ENCODE data around the gene CAMKMT. TPM values are rescaled to one million over a fixed set of nuclear protein-coding genes. Genes with fewer than 3 reads are reported as not detected.

CAMKMT gene
- total RNA-seq, 1 experiment from 2014 or later, result 2.7 TPM

DNA sequence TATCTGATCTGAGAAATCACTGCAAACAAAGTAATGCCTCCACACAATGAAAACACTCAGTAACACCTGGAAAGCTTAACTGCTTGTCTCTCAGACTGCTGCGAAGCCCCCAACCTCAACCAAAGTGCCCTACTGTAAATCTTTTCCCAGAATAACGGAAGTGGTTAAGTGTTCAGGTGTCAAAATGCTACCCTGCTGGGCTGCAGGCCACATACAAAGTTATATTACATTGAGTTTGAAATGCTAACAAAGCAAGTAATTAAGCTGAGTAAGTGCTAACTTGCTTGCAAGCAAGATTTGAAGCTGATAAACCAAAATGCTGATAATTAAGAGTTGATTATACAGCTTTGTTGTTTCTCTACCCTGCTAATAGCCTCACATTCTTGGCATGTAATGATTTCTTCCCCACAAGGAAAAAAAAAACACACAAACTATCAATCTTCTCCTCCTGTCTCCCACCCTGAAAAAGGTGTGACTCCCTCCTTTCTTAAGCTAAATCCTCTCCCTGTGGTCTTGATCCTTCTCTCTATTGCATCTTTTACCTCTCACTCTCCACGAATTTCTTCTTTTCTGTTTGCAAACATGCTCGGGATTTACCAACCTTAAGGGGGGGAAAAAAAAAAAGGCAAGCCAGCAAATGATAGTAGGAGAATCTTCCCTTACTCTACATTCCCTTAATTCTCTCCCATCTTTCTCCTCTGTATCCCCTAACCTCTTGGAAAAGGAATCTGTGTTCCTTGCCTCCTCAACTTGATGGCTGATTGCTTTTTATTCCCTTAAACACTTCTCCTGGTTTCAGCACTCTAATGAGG lies 312.9 kb downstream of the CAMKMT start:
- intact Hi-C loops (cut with micrococcal nuclease), result no loop called here
- Histone ChIP-seq H3K36me3 (ENCODE audit: low read depth, low read length) (no peaks in the 10 kb centered on the region), H3K9me2 (replicated peaks; ENCODE audit: low read length) (no peaks in the 10 kb centered on the region), H3K9ac (ENCODE audit: low read length) (no peak overlapping the region), H4K20me1 (ENCODE audit: low read length) (no peaks in the 10 kb centered on the region), H3K9me3 (ENCODE audit: low read length) (no peaks in the 10 kb centered on the region), H3K79me2 (ENCODE audit: low read length) (no peaks in the 10 kb centered on the region), H2AFZ (ENCODE audit: low read length) (no peak overlapping the region), H3K4me2 (ENCODE audit: low read length) (no peak overlapping the region), H3K4me1 (ENCODE audit: insufficient read depth, low read length) (no peaks in the 10 kb centered on the region), H3F3A (ENCODE audit: low read length, unreplicated experiment) (no peaks in the 10 kb centered on the region), H3K27me3 (ENCODE audit: low read length) (no peaks in the 10 kb centered on the region), H3K4me3 (ENCODE audit: low read length) (no peak overlapping the region), H3K27ac (ENCODE audit: low read length) (no peak overlapping the region)
- TF ChIP-seq, protein P1, sequence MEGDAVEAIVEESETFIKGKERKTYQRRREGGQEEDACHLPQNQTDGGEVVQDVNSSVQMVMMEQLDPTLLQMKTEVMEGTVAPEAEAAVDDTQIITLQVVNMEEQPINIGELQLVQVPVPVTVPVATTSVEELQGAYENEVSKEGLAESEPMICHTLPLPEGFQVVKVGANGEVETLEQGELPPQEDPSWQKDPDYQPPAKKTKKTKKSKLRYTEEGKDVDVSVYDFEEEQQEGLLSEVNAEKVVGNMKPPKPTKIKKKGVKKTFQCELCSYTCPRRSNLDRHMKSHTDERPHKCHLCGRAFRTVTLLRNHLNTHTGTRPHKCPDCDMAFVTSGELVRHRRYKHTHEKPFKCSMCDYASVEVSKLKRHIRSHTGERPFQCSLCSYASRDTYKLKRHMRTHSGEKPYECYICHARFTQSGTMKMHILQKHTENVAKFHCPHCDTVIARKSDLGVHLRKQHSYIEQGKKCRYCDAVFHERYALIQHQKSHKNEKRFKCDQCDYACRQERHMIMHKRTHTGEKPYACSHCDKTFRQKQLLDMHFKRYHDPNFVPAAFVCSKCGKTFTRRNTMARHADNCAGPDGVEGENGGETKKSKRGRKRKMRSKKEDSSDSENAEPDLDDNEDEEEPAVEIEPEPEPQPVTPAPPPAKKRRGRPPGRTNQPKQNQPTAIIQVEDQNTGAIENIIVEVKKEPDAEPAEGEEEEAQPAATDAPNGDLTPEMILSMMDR (conservative IDR thresholded peaks at IDR 0.05; ENCODE audit: low read depth, low read length), result no peak
- no peak for TF ChIP-seq EZH2phosphoT487 (IDR thresholded peaks at IDR 0.05; ENCODE audit: borderline replicate concordance, low read length)
- TF ChIP-seq EZH2 (IDR thresholded peaks at IDR 0.05; ENCODE audit: low read length, unreplicated experiment), result no peak
- CTCF ChIA-PET, result no interaction called here
- ATAC-seq (no peak), DNase-seq (no peak)
- POLR2A ChIA-PET (ENCODE audit: unreplicated experiment), result no interaction called here
- BruUV-seq (replicated peaks), result no TSS peak

DNA sequence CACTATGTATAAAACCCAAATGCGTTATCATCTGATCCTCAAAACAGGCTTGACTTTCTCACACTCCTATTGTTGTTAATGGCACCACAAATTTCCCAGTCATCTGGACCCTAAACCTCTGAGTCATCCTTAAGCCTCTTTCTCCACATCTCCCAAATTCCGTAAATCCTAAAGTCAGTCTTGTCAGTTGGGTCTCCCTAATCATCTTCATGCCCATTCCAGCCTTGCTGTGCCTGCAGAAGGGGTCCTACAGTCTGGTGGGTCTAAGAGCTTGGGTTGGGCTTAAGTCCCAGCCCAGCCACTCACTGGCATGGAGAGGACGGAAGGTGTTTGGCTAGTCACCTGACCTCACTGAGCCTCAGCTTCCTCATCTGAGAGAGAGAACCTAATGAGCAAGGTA lies 314.6 kb downstream of the CAMKMT start:
- ChIA-PET POLR2A (ENCODE audit: unreplicated experiment) (no interaction called here), CTCF (no interaction called here)
- no peak for DNase-seq
- Histone ChIP-seq H3K4me3 (ENCODE audit: low read length) (no peak overlapping the region), H3K27ac (ENCODE audit: low read length) (no peak overlapping the region), H3K9me2 (replicated peaks; ENCODE audit: low read length) (no peaks in the 10 kb centered on the region), H3K4me2 (ENCODE audit: low read length) (no peak overlapping the region), H3K36me3 (ENCODE audit: low read depth, low read length) (no peaks in the 10 kb centered on the region), H3K27me3 (ENCODE audit: low read length) (no peaks in the 10 kb centered on the region), H3K9me3 (ENCODE audit: low read length) (no peaks in the 10 kb centered on the region), H3K4me1 (ENCODE audit: insufficient read depth, low read length) (no peaks in the 10 kb centered on the region), H3F3A (ENCODE audit: low read length, unreplicated experiment) (no peaks in the 10 kb centered on the region), H3K79me2 (ENCODE audit: low read length) (no peaks in the 10 kb centered on the region), H3K9ac (ENCODE audit: low read length) (no peak overlapping the region), H2AFZ (ENCODE audit: low read length) (no peak overlapping the region), H4K20me1 (ENCODE audit: low read length) (no peaks in the 10 kb centered on the region)
- BruUV-seq (replicated peaks), result no TSS peak
- intact Hi-C loops (cut with micrococcal nuclease), result no loop called here
- TF ChIP-seq EZH2phosphoT487 (IDR thresholded peaks at IDR 0.05; ENCODE audit: borderline replicate concordance, low read length), result no peak
- TF ChIP-seq, protein P1 (conservative IDR thresholded peaks at IDR 0.05; ENCODE audit: low read depth, low read length), result no peak
- no peak for TF ChIP-seq EZH2 (IDR thresholded peaks at IDR 0.05; ENCODE audit: low read length, unreplicated experiment)
- ATAC-seq, result no peak

DNA sequence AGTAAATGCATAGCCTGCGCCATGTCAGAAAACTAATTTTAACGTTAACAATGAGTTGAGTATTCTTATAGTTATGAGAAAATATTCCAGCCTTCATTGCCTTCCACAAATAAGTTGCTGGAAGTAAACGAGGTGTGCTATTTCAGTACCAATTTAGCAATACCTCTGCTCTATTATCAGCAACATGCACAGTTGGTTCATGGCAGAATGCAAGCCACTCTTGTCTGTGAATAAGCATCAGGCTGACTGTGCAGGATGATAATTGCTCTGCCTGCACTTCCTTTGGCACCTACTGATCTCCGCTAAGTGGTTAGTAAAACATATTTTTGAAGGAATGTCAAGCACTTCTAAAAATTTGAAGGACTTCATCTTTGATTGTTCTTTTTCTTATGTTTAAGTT lies 317.8 kb downstream of the CAMKMT start:
- no peaks in the 10 kb centered on the region for H3K9me2 ChIP-seq (replicated peaks; ENCODE audit: low read length)
- CTCF ChIA-PET, result no interaction called here
- H2AFZ ChIP-seq (ENCODE audit: low read length), result no peak overlapping the region
- ATAC-seq (no peak), DNase-seq (no peak)
- no peaks in the 10 kb centered on the region for H3K27me3 ChIP-seq (ENCODE audit: low read length)
- POLR2A ChIA-PET (ENCODE audit: unreplicated experiment), result no interaction called here
- H3K4me2 ChIP-seq (ENCODE audit: low read length), result no peak overlapping the region
- no TSS peak for BruUV-seq (replicated peaks)
- no peaks in the 10 kb centered on the region for H3K9me3 ChIP-seq (ENCODE audit: low read length)
- H3K36me3 ChIP-seq (ENCODE audit: low read depth, low read length), result no peaks in the 10 kb centered on the region
- TF ChIP-seq EZH2phosphoT487 (IDR thresholded peaks at IDR 0.05; ENCODE audit: borderline replicate concordance, low read length) (no peak), EZH2 (IDR thresholded peaks at IDR 0.05; ENCODE audit: low read length, unreplicated experiment) (no peak)
- TF ChIP-seq, protein P1 (conservative IDR thresholded peaks at IDR 0.05; ENCODE audit: low read depth, low read length), result no peak
- H3F3A ChIP-seq (ENCODE audit: low read length, unreplicated experiment), result no peaks in the 10 kb centered on the region
- H3K4me1 ChIP-seq (ENCODE audit: insufficient read depth, low read length), result no peaks in the 10 kb centered on the region
- H3K27ac ChIP-seq (ENCODE audit: low read length), result no peak overlapping the region
- no peaks in the 10 kb centered on the region for H4K20me1 ChIP-seq (ENCODE audit: low read length)
- no peaks in the 10 kb centered on the region for H3K79me2 ChIP-seq (ENCODE audit: low read length)
- intact Hi-C loops (cut with micrococcal nuclease), result no loop called here
- H3K4me3 ChIP-seq (ENCODE audit: low read length), result no peak overlapping the region
- H3K9ac ChIP-seq (ENCODE audit: low read length), result no peak overlapping the region

Measured in PC-3 (cell line).